Caki2 (cell line): ENCODE data around the gene RBM34. TPM values are rescaled to one million over a fixed set of nuclear protein-coding genes. Genes with fewer than 3 reads are reported as not detected.
"Not testable (repeated sequence)": the region's sequence is repeated elsewhere in the genome, so short reads cannot be mapped to it uniquely, and the experiment has no call there.

Experiments
- DNase-seq: peaks from one replicate; pipeline ENCODE4 v3.0.0-alpha.2; 2015; ENCODE audit warnings: low read depth
- in situ Hi-C: cut with HindIII; loops from 2 replicates; pipeline ENCODE4 v1.10.0; 2016; ENCODE audit warnings: low sequenced_read_pairs, low pct_unique_long_range_greater_than_20kb, mixed read lengths
- total RNA-seq: library from RNA; depleted of rRNA; stranded (reverse); fragments of >200 nt; shearing (Covaris generic); gene quantifications from 2 replicates; pipeline ENCODE4 v1.2.3, GENCODE V29; 2014; ENCODE audit warnings: low replicate concordance; rRNA removed

RBM34 gene
- total RNA-seq: 93.9 and 112 TPM in 2 replicates

- in situ Hi-C loops: no loop called here
Measured at GRCh38 chr1:235160957-235161684, at the start of gene RBM34. TSS of gene RBM34 (minus strand) at chr1:235161250. CDS start at chr1:235161226, 24 bp downstream.

GRCh38 chr1:235207209-235207565 is 46.1 kb upstream of the RBM34 start:
- in situ Hi-C loops: no loop called here

More at GRCh38 chr1:235160957-235161684, at the start of gene RBM34:
- peak; percentile 91 for DNase-seq

GRCh38 chr1:235206533-235207208 is 45.6 kb upstream of the RBM34 start:
- in situ Hi-C loops: no loop called here
- no peak for DNase-seq

More at GRCh38 chr1:235207209-235207565, 46.1 kb upstream of the RBM34 start:
- no peak for DNase-seq

GRCh38 chr1:235205687-235206086 is 44.6 kb upstream of the RBM34 start:
- in situ Hi-C loops: no loop called here
- DNase-seq: no peak

GRCh38 chr1:235203428-235203827 is 42.4 kb upstream of the RBM34 start:
- in situ Hi-C loops: no loop called here
- DNase-seq: no peak

GRCh38 chr1:235202447-235202846 is 41.4 kb upstream of the RBM34 start:
- DNase-seq, in situ Hi-C loops: not testable (repeated sequence)

- in situ Hi-C loops: no loop called here
- DNase-seq: no peak
Measured at GRCh38 chr1:235199441-235199840, 38.4 kb upstream of the RBM34 start.

- in situ Hi-C loops: no loop called here
- DNase-seq: no peak
Measured at GRCh38 chr1:235190431-235190830, 29.4 kb upstream of the RBM34 start.

GRCh38 chr1:235187316-235187715 is 26.3 kb upstream of the RBM34 start:
- in situ Hi-C loops: no loop called here

GRCh38 chr1:235181561-235182245 is 20.7 kb upstream of the RBM34 start:
- in situ Hi-C loops: no loop called here
- no peak for DNase-seq

More at GRCh38 chr1:235187316-235187715, 26.3 kb upstream of the RBM34 start:
- DNase-seq: no peak

- DNase-seq: no peak
- in situ Hi-C loops: no loop called here
Measured at GRCh38 chr1:235180916-235181460, 19.9 kb upstream of the RBM34 start.

GRCh38 chr1:235176486-235176885 is 15.4 kb upstream of the RBM34 start:
- in situ Hi-C loops: no loop called here
- no peak for DNase-seq

GRCh38 chr1:235169986-235170385 is 8.9 kb upstream of the RBM34 start:
- no peak for DNase-seq
- in situ Hi-C loops: no loop called here

- in situ Hi-C loops: no loop called here
- DNase-seq: no peak
Measured at GRCh38 chr1:235168375-235168774, 7.3 kb upstream of the RBM34 start.

- in situ Hi-C loops: no loop called here
Measured at GRCh38 chr1:235161685-235162327, 756 bp upstream of the RBM34 start.

GRCh38 chr1:235160383-235160956 is 580 bp downstream of the RBM34 start:
- DNase-seq: no peak
- in situ Hi-C loops: no loop called here

More at GRCh38 chr1:235161685-235162327, 756 bp upstream of the RBM34 start:
- DNase-seq: peak; percentile 1

- in situ Hi-C loops, DNase-seq: not testable (repeated sequence)
Measured at GRCh38 chr1:235159930-235160329, 1.1 kb downstream of the RBM34 start.

- in situ Hi-C loops, DNase-seq: not testable (repeated sequence)
Measured at GRCh38 chr1:235159284-235159683, 1.8 kb downstream of the RBM34 start.
